GM18868 (cell line): ENCODE measurements around the gene IGFBP3.

Source experiments
- ATAC-seq: cut with Tn5 transposase; IDR thresholded peaks from one replicate; pipeline ENCODE4 v1.9.1; 2021; ENCODE audit warnings: mild to moderate bottlenecking, moderate library complexity; ENCODE audit not compliant: unreplicated experiment

Gene IGFBP3

DNA sequence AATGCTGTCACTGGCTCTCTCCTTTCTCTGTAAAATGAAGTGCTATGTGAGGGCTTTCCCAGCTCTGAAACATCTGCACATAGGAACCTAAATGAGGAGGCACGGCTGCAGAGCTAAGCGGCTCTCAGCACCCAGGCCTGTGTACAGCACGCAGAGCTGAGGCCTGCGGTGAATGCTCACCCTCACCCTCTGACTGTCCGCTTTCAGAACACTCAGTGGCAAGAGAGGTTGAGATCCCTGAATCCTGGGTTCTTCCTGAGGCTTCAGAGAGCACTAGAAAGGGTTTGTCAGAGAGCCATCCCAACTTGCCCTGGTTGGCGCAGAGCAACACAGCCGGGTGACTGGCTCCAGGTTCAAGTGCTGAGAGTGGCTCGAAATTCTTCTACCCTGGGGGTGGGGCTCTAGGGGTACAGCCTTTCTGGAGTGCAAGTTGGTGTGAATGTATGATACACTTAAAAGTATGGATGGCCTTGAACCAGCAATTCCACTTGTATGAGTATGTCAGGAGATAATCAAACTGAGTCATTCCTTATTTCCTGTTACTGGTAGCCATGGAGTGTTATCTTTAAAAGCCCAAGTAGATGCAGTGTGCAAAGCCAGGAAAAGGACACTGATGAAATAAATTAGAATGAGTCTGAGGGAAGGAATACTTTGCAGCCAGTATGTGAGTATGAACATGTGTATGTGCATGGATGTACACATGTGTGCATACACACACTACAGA lies 46.5 kb downstream of the IGFBP3 start:
- ATAC-seq, result no peak

DNA sequence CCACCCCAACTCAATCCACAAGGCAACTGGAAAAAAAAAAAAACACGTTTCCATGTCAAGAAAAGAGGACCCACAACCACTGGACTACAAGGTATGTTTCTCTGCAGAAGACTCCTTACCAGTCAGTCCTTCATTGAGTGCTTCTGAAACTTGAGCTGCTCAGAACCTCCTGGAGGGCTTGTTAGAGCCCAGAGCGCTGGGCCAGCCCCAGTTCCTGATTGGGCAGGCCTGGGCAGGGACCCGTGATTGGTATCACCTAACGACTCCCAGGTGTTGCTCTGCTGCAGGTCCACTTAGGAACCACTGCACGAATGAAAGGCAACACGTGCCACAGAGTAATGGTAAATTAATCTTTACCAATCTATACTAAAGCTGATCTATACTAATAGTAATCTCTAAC lies 47.7 kb downstream of the IGFBP3 start:
- ATAC-seq, result no peak

DNA sequence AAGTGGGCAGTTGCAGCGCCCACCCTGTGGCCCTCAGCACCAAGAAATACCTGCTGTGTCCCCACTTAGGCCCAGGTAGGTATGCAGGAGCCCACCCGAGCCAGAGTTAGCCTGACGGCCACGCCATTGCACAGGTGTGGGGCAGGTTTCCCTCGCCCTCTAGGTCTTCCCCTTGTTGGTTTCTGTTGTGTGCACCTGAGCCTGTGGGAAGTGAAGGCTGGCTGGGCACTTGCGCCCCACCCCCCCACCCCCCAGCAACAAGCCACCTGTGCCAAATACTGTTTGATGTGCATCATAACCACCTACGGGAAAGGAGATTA lies 48.1 kb downstream of the IGFBP3 start, which contains the start of gene CCDC201:
CCDC201 (minus strand) TSS at position 48 of the 320 bp plus-strand sequence. CDS start 75 bp downstream, outside the sequence.
- ATAC-seq, result no peak

DNA sequence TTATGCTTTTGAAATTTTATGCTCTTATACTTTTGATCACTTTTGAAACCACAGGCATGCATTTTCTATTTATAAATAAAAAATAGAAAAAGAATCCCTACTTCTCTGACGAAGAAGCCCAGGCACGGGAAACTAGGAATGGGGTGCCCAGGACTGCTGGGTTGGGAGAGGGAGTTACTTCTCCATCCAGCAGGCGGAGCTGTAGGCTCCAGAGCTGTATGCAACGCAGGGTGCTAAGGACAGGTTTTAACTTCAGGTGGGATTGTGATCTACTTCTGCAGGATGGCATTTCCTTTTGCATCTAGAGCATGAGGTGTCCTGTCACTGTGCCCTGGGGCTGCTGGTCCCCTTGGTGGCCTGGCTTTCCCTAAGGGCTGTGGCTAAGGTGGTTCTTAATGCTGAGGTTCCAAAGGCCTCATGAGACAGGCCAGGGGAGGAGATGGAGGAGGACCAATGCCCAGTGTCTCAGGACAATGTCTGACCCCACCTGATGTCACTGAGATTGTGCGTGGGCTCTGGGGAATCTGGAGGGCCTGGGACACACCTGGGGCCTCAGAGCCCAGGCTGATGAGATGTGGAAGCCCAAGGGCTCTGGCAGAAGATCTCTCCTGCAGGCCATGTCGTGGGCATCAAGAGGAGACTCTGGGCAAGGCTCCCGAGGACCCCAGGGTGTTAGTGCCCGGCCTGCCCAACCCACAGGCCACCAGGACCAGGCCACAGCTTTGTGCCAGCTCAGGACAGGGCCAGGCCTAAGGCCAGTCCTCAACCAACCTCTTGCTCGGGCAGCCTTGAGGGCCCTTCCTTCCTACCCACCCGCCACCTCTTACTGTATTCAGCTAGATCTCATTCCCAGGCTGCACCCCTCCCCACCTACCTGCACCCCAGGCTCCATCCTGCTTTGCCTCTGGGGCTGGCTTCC lies 48.7 kb downstream of the IGFBP3 start:
- ATAC-seq, result no peak

DNA sequence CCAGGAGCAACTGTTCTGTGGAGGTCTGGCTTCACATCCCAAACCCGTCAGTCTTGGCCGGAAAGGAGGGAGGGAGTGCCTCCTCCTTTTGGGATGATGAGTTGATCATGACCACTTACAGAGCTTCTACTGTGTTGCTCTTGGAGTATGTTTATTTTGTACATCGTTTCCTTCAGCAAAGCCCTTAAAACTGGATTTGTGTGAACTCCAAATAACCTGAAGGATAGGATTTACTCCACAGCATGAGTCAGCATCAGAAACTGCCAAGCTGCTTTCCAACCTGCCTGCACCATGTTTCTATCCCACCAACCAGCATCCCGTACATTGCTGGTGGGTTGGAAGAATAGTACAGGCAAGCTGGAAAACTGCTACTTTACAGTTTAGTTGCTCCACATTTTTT lies 51.6 kb downstream of the IGFBP3 start:
- no peak for ATAC-seq

DNA sequence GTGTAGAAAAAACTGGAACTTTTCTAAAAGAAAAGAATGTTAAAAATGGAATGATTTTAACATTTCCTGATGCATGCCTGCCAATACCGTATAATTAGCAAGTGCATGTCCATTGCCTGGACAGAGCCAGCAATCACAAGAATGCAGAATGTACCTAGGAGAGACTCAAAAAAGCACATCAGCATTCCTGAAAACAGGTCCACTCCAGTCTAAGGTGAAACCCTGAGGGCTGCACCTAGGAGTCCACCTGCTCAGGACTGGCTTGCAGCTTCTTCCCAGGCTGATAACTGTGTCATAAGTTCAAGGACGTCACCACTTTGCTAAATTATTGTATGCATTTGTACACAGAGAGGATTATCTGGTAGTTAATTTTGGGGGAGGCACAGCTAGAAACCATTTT lies 53.6 kb downstream of the IGFBP3 start:
- ATAC-seq, result no peak

DNA sequence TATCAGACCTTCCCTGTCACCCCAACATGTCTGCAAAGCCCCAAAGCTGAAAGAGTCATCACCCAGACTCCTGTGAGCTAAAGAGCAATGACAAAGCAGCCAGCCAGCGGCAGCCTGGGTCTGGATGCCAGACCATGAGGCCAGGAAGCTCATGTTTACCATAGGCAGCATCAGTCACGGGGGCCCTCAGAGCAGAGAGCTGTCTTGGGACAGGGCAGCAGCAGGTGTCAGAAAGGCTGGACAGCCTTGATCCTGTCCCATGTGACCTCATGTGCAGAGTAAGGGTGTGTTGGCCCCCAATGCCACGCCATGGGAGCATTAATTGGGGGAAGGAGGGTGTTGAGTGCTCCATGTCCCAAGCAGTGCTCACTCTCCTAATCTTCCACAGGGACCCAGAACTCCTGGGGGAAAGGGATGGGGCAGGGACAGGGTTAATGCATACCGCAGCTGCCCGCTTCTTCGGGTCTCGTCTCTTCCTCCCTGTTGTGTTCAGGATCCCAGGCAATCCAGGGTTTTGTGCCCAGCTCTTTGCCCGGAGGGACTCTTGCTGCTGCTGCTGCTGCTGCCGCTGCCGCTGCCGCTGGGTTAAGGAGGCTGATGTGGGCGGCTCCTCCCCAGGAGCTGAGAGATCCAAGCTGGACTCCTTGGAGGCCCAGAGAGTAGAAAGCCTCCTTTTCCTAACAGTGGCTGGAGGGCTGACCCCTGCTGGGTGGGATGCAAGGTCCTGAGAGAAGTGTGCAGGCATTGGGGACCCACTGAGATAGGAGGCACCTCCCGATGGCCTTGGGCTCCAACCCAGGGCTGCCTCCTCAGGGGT lies 55.3 kb downstream of the IGFBP3 start:
- ATAC-seq, result no peak

DNA sequence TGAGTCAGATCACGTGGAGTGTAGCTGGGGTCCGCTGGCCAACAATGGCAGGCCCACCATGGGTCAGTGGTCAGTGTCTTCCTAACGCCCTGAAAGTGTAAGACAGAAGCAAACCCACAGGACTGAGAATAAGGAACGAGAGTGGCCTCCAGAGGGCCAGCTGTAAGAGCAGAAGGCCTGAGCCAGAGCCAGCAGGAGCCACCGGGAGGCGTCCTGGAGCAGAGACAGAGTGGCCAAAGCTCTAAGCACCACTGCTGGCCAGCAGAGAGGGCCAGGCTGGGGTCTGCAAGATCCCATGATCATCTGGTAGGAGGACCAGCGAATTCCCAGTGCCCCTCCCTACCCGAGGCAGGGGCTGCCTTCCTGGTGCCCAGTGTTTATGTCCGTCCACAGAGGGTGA lies 57.4 kb downstream of the IGFBP3 start:
- ATAC-seq, result no peak
